ENCODE data around the gene RFTN1.

GRCh38 chr3:16303037-16303575 is 210.4 kb downstream of the RFTN1 start:
- no peak for TF ChIP-seq POLR2A (IDR thresholded peaks at IDR 0.05; ENCODE audit: low read length)
- no peak for TF ChIP-seq GATA1 (IDR thresholded peaks at IDR 0.05; ENCODE audit: low read depth, low read length)
